NOMO-1 treated with dmso at 0.1 percent for 144 hours (cell line): ENCODE data around the gene ST8SIA5.

Experiments used
- DNase-seq: peaks from one replicate; lab custom pipeline; 2025; ENCODE audit not compliant: unreplicated experiment; lab: John Stamatoyannopoulos, UW

The ST8SIA5 gene

DNA sequence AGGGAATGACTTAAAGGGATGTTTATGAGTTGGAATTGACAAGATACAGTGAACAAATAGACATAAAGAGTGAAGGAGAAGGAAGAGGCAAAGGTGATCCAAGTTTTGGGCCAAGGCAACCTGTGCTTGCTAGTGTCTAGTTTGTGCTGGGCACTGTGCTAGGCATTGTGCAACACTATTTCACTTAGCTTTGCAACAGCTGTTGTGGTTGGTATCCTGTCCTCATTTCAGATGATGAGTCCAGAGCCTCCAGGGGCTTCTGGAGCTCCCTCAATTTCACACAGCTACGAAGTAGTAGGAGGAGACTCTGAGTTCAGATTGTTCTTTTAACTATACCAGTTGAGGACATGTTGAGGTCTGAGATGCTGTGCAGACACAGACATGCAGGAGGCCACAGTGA, 81.7 kb downstream of the ST8SIA5 start:
- DNase-seq, result no peak

DNA sequence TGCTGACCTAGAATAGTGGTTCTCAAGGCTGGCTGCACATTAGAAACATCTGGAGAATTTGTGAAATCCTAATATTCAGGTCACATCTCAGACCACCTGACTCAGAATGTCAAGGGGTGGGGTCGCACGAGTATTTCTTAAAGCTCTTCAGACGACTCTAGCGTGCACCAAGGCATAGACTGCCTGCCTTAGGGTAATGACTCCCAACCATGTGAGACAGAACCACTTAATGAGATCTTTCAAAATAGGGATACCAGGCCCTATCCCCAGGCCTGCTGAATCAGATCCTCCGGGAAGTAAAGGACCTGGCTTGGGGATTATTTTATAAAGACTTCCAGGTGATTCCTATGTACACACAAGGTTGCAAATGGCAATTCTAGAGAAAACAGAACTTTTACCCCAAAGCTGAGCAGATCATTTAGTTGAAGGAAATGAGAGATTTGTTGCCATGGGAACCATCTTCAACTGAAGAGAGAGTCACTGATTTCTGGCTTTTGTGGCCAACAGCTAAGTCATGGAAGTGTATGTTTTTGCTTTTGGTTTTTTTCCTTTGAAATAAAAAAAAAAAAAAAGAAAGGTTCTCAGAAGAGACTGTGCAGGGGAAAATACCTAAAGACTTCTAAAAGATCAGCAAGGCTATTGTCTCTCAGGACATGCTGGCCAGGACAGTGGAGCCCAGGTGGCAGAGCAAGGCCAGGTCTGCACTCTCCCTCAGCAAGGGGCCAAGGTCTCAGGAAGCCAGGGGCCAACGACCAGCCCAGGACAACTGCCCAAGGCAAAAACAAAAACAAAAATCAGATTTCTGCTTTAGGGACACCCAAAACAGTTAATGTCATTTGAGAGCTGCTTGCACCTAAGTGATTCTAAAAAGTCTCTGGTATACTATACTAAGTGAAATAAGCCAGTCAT, 84.5 kb downstream of the ST8SIA5 start:
- DNase-seq, result no peak

DNA sequence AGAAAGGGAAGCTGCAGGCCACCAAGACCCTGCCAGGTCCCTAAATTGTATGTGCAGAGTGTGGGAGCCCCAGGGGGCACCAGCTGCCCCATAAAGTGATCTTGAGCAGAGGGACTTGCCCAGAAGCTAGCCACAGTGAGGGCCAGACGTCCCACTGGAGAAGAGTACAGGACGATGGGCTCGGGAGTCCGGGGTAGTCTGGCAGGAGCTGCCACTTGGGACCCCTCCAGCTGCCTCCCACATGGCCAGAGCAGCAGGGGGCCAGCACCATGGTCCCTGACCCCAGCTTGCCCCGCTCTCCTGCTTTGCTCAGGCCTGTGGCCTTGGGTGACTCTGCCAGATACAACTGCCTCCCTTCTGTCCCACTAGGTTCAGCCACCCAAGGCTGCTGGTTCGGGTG, 88.2 kb downstream of the ST8SIA5 start:
- no peak for DNase-seq

DNA sequence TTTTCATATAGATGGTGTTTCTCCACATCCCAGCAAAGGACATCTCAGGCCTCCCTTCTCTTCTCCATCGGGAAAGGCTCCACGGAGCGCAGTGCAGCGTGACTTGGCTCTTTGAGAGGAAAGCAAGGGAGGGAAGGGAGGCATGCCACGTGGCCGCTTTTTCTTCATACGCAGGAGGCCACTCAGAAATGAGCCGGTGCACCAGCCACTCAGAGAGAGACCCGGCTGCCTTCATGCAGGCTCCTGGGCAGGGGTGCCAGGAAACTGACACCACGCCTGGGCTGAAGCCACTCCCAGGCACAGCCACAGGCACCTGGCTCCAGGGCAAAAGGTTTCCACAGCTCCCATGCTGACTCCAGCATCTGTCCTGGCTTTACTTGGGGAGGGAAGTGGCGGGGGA, 88.7 kb downstream of the ST8SIA5 start:
- DNase-seq, result no peak

GRCh38 chr18:46663539-46663938, 93.3 kb downstream of the ST8SIA5 start:
- DNase-seq, result peak; percentile 4

GRCh38 chr18:46660957-46661749, 95.7 kb downstream of the ST8SIA5 start:
- DNase-seq, result no peak

DNA sequence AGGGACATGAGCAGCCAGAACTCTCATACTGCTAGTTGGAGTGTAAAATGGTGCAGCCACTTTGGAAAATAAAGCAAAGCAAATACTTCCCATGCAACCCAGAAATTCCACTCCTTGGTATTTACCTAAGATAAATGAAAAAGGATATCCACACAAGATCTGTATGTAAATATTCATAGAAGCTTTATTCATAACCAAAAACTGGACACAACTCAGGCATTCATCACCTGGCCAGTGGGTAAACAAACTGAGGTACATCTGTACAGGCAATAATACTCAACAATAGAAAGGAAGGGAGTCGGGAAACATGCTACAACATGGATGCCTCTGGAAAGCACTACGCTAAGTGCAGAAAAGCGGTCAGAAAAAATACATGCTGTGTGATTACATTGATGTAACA, 97.4 kb downstream of the ST8SIA5 start:
- no peak for DNase-seq

DNA sequence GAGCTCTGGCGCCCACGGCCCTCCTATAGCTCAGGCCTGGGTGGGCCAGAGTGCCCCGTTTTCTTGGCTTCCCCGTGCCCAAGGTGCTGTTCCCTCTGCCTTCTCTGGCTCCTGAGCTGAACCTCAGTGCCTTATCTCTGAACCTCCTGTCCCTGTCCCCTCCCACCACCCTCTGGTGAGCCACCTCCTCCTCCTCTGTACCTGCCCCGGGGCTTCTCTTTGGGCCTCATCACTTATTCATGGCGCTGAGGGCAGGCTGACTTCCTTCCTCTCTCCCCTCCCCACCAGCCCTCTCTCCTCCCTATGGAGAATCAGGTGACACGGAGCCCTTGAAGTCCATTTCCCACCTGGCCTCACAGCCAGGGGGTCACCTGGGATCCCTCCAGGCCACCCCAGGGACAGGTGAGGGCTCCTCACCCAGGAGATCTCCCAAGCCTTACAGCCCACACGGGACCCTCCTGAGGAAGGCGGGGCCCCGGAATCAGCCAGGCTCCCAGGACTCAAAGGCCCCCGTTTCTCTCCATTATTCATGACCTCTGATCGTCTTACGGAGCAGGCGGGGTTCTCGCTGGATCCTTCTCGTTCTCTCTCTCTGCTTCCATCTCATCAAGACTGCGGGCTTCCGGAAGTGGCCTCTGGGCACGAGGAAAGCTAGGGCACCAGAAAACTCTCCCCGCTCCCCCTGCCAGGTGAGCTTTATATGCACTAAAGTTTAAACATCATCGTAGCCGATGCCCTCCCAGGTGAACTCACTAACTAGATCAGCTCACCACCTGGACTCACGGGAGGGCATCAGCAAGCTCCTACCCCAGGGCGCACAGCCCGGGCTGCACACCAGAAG, 99.5 kb downstream of the ST8SIA5 start, which contains the start of gene LOXHD1:
Gene LOXHD1, minus strand, starts transcription at position 106 of the 841 bp plus-strand sequence. CDS start 187 bp downstream, outside the sequence.
- no peak for DNase-seq

GRCh38 chr18:46656326-46657114, 100.3 kb downstream of the ST8SIA5 start:
- no peak for DNase-seq

DNA sequence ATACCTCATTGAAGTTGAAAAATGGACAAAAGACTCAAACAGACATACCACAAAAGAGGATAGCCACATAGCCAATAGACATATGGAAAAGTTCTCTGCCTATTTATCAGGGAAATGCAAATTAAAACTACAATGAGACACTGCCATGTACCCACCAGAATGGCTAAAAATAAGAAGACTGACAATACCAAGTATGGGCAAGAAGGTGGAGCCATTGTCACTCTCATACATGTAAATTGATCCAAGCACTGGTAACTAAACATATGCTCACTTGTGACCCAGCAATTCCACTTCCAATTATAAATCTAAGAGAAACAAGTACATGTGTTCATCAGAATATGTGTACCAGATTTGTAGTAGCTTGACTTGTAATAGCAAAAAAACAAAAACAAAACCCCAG, 104.5 kb downstream of the ST8SIA5 start:
- DNase-seq, result no peak

DNA sequence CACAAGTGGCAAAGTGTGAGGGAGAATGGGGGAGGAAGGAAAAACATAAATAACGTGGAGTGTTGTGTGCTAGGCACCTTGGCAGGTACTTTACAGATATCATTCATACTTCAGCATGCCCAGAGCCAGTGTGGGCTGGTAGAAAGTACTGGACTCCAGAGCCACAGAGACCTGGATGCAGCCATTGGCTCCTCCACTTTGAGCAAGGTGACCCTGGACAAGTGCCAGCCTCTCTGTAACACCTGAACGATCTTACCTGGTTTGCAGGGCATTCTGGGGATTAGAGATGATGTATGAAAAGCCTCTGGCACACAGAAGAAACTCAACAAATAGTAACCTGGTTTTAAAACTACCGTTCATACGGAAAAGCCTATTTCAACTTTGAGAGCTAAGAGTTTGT, 106.2 kb downstream of the ST8SIA5 start:
- DNase-seq, result no peak

DNA sequence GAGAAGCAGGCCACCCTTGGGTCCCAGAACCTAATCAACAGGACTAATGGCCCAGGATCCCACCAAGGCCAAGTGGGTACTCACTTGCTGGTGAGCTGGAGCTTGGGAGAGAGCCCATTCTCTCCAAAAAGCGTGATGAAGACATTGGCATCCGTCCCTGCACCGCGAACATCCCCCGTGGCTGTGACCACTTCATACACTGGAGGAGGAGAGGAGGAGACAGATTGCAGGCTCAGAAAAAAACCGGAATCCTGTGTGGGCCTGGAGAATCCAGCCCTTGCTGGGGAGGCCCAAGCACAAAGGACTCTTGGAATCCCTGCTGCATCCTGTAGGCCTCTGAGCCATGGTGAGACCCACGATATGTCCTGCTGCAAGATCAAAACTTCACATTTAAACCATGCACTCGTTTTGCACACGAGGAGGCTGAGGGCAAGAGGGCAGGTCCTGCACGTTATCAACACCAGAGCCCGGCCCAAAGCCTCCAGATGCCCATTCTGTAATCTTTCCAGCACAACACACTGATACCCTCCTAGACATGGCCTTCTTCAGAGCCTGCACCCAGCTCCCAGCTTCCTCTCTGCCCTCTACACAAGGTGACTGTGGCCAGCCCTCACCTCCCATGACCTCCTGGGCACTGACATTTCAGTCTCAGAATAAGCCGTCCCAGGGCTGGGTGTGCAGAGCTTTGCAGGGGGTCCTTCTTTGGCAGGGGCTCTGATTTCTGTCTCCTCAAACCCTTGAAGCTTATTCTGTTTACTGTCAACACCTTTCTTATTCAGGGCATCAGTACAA, 107.6 kb downstream of the ST8SIA5 start:
- no peak for DNase-seq

GRCh38 chr18:46646468-46646867, 110.4 kb downstream of the ST8SIA5 start:
- DNase-seq, result no peak

DNA sequence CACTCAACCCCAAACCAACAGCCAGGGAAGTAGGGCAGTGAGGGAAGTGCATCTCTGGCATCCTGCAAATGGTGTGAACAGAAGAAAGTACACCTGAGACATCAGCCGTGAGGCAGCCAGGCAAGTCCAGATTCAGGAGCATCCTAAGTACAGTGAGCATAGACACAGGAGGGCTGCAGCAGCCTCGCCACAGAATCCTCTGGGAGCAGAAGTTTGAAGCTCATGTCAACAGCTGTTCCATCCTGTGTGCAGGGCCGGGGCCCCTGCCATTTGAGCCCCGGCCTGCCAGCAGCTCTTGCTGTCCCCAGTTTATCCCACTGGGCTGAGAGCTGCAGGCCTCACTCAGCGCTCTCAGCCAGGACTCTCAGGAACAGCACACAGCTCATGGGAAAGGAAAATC, 114.3 kb downstream of the ST8SIA5 start:
- DNase-seq, result no peak

GRCh38 chr18:46641917-46642316, 114.9 kb downstream of the ST8SIA5 start:
- no peak for DNase-seq

GRCh38 chr18:46639386-46639785, 117.5 kb downstream of the ST8SIA5 start:
- no peak for DNase-seq

DNA sequence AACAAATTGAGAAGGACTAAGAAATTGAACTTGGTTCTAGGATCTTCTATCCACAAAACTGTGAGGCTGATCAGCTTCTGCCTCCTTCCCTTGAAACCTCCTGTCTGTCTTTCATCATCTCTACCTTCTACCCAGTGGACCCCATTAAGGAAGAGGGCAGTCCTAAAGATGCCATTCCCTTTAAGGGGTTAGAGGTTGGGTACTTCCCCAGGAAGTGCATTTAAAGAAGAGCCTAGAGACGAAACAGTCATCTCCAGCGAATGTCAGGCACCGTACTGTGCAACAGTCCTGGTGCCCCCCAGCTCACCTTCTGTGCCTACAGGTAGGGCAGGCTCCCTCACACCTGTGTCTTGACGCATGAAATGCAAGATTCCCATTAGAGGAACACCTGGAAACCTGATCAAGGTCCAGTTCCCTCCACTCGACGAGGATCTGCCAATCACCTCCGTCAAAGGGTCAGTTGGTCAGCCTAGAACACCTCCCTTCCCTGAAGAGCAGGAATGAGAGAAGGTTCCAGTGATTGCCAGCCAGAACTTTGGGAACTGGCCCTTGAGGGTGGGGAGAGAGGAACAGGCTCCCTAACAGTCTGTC, 120.7 kb downstream of the ST8SIA5 start:
- no peak for DNase-seq

DNA sequence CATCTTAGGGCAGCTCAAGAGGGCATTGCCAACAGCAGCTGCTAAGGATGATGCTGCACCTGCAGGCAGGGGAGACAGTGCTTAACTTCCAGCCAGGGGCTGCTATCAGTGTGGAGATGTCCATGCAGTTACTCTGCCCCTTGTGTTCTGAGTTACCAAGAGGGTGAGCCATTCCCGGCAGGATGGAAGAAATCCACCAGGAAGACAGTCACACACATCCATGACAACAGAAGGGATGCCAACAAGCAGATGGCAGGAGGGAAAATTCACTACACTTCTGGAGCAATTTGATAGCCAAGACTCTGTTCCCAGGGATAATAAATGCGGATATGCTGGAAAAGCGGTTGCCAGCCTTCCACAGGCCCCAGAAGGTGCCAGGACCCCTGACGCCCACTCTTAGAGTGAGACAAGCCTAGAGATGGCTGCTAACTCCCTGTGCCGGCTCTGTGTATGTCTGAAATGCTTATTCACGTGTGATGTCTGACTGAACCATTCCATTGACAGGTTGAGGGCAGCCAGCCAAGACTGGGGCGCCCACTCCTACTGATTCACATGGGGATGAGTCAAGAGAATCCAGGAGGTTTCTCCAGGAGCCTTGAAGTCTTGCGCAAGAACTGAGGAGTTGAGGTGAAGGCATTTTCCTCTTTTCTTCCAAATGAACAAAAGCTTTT, 124.3 kb downstream of the ST8SIA5 start:
- DNase-seq, result no peak

DNA sequence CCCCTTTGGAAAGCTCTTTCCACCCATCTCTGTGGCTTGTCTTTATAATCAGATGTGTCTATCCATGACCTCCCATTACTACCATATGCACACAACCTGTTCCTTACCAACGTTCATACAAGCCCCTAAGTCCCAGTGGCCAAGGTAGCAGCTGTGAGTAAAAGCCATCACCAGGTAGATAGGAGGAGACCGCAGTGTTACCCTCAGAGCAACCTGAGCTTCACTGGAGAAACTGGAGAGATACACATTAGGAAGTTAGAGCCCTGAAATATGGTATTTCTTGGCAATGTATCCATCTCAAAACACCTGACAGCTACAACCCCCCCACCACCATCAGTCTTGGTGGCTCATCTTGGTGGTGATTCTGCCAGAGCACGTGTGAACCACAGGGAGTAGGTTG, 125.9 kb downstream of the ST8SIA5 start:
- no peak for DNase-seq
